Endothelial cell of umbilical vein (primary cell): ENCODE measurements around the gene SIGLEC8.

Source experiments
- CTCF ChIP-seq, 2 donors: IDR thresholded peaks; 1 replicate in 1 of 2; 2 replicates in 1 of 2; pipeline ENCODE4 v1.5.1; 2011; ENCODE audit warnings: low read length in 2 of 2, mild to moderate bottlenecking in 2 of 2, moderate library complexity in 2 of 2, control low read depth in 1 of 2, inconsistent platforms in 1 of 2, low read depth in 1 of 2; ENCODE audit not compliant: insufficient read depth in 1 of 2; ENCODE audit errors: extremely low read depth in 1 of 2
- EZH2 ChIP-seq: IDR thresholded peaks from 2 replicates; pipeline ENCODE4 v1.6.1; 2012; ENCODE audit warnings: borderline replicate concordance, low read depth, mild to moderate bottlenecking, moderate library complexity, low read length, inconsistent platforms; ENCODE audit not compliant: severe bottlenecking
- POLR2A ChIP-seq: IDR thresholded peaks from 2 replicates; pipeline ENCODE4 v1.6.1; 2012; ENCODE audit warnings: low read depth, mild to moderate bottlenecking, control low read depth, low read length

GRCh38 chr19:51415187-51415586, 43.1 kb downstream of the SIGLEC8 start:
- TF ChIP-seq CTCF (IDR thresholded peaks at IDR 0.05; ENCODE audit: extremely low read depth in 1 of 2, insufficient read depth in 1 of 2, low read depth in 1 of 2, low read length in 2 of 2) (no peak), POLR2A (no peak), EZH2 (no peak)
